Keratinocyte (primary cell): ENCODE data around the gene ITGA7.

Experiments
- CTCF ChIP-seq, 3 experiments: IDR thresholded peaks in 1 of 3; conservative IDR thresholded peaks in 1 of 3; optimal IDR thresholded peaks in 1 of 3; 2 replicates in 2 of 3; 3 replicates in 1 of 3; pipeline versions ENCODE3 to v1.5.1; 2011; ENCODE audit warnings: low read length in 3 of 3, mild to moderate bottlenecking in 3 of 3, moderate library complexity in 2 of 3, control low read depth in 1 of 3, inconsistent platforms in 1 of 3; ENCODE audit not compliant: insufficient read depth in 2 of 3; ENCODE audit errors: extremely low read depth in 1 of 3
- EZH2 ChIP-seq: IDR thresholded peaks from one replicate; pipeline ENCODE4 v1.6.1; 2012; ENCODE audit warnings: inconsistent platforms, mild to moderate bottlenecking, low read length, moderate library complexity

DNA sequence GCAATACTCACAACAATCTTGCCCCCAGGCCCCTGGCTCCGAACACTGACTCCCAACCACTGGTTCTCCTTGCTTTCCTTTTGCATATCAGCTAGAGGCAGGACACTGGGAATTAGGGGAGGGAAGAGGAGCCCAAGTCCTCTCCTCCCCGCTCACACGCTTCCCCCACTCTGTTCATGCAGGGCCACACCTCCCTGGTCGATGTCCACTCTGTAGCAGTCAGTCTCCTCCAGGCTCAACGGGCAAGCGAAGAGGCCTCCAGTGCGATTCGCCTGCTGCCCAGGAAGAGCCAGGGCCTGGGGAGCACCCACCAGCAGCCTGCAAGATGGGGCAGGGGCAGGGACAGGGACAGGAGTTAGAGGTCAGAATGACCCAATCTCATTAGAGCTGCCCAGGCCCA, 4.8 kb downstream of the ITGA7 start:
- TF ChIP-seq CTCF (optimal IDR thresholded peaks at IDR 0.05 in 1 of 3, IDR thresholded peaks at IDR 0.05 in 1 of 3, conservative IDR thresholded peaks at IDR 0.05 in 1 of 3; ENCODE audit: extremely low read depth in 1 of 3, insufficient read depth in 2 of 3, low read length in 3 of 3) (no peak), EZH2 (no peak)
